DOHH2 (cell line): ENCODE results near the gene CFAP91.

ENCODE experiments used
- EZH2phosphoT487 ChIP-seq: fragments of 200-600 bp; sonication (generic); IDR thresholded peaks from 2 replicates; pipeline ENCODE4 v1.6.1; 2017; ENCODE audit warnings: borderline replicate concordance, mild to moderate bottlenecking, antibody characterized with exemption, low read length, moderate library complexity, mixed read lengths
- TF ChIP-seq, protein P1 (sequence below): fragments of 200-600 bp; sonication (generic); IDR thresholded peaks from one replicate; pipeline ENCODE4 v1.5.1; 2014; ENCODE audit warnings: antibody characterized with exemption, mild to moderate bottlenecking, low read depth, low read length; ENCODE audit not compliant: poor library complexity, severe bottlenecking

DNA sequence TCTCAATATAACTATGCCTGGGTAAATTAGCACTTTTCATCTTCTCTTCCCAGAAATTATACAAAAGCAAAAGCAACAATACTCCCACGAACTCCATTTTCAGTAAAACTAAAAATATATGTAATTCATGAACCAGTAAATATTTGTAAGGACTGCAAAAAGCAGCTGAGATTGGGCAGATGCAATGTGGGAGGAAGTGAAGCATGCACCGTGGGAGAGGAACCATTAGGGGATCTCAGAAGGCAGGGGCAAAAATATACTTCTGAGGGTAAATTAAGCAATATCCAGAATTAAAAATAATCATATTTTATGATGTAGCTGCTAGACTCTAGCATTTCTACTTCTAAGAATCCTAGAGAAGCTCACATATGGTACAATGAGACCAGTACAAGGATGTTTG is 20.2 kb downstream of the CFAP91 start:
- TF ChIP-seq, protein P1, sequence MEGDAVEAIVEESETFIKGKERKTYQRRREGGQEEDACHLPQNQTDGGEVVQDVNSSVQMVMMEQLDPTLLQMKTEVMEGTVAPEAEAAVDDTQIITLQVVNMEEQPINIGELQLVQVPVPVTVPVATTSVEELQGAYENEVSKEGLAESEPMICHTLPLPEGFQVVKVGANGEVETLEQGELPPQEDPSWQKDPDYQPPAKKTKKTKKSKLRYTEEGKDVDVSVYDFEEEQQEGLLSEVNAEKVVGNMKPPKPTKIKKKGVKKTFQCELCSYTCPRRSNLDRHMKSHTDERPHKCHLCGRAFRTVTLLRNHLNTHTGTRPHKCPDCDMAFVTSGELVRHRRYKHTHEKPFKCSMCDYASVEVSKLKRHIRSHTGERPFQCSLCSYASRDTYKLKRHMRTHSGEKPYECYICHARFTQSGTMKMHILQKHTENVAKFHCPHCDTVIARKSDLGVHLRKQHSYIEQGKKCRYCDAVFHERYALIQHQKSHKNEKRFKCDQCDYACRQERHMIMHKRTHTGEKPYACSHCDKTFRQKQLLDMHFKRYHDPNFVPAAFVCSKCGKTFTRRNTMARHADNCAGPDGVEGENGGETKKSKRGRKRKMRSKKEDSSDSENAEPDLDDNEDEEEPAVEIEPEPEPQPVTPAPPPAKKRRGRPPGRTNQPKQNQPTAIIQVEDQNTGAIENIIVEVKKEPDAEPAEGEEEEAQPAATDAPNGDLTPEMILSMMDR: no peak
- no peak for TF ChIP-seq EZH2phosphoT487
